NCI-H1436 treated with DMSO at 0.1 percent for 48 hours (cell line): ENCODE data around the gene ILK.

Experiments used
- DNase-seq: peaks from one replicate; lab custom pipeline; 2025; lab: John Stamatoyannopoulos, UW

ILK gene

DNA sequence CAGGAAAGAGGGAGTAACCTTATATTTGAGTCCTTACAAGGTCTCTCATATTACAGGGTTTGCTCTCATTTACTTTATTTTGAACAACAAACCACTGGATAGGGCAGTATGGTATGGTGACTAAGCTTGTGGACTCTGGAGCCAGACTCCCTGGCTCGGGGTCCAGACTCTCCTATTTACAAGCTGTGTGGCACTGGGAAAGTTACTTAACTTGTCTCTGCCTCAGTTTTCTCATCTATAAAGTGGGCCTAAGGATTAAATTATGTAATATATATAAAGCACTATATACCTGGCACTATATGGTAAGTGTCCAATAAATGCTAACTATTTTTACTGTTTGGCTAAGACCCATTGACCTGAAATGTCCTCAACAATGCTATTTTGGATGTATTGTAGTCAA lies 53.8 kb downstream of the ILK start:
- no peak for DNase-seq

DNA sequence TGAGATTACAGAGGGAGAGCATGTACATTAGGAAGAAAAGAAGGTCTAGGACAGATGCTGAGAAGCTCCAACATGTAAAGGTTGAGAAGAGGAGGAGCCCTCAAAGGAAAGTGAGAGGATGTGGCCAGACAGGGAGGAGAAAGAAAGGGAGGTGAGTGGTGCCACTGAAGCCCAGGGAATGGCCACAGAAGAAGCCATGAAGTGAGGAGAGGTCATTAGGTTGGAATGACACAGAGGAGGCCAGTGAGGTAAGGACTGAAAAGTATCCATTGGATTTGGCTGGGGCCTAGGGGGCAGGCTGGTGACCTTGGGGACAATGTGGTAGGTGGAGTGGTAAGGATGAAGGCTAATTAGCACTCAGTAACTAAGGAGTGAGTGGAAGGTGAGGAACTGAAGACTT lies 55.1 kb downstream of the ILK start:
- no peak for DNase-seq
